Panc1 (cell line): ENCODE data around the gene TBRG1. TPM values are rescaled to one million over a fixed set of nuclear protein-coding genes. Genes with fewer than 3 reads are reported as not detected.
"Not testable (repeated sequence)": the region's sequence is repeated elsewhere in the genome, so short reads cannot be mapped to it uniquely, and the experiment has no call there.

Experiments
- ATAC-seq: fragments of 200-7000 bp; cut with Tn5 transposase; 2 replicates; pipeline ENCODE4 v1.9.1; 2020; ENCODE audit warnings: mild to moderate bottlenecking, moderate library complexity
- BruUV-seq: library from RNA; stranded (reverse); fragments of 400-500 nt; replicated peaks from 2 replicates; lab custom pipeline; 2021; lab: Mats Ljungman, UMichigan
- CTCF ChIA-PET: fragments of 300-600 bp; sonication (Branson Sonifier 250); formaldehyde crosslinking; loops from one replicate; lab custom pipeline; 2022; ENCODE audit warnings: antibody characterized with exemption; lab: Charles Lee
- POLR2A ChIA-PET: fragments of 300-600 bp; sonication (Branson Sonifier 250); formaldehyde crosslinking; loops from one replicate; lab custom pipeline; 2022; ENCODE audit warnings: antibody characterized with exemption; lab: Charles Lee
- DNase-seq: peaks from one replicate; pipeline ENCODE4 v3.0.0-alpha.2; 2010; ENCODE audit warnings: low read depth, low spot score
- H3K27ac ChIP-seq: 2 replicates; pipeline ENCODE4 v1.5.1; 2011; ENCODE audit warnings: mild to moderate bottlenecking, low read length, inconsistent platforms
- H3K27me3 ChIP-seq: fragments of 200-500 bp; sonication (Bioruptor generic); 2 replicates; pipeline ENCODE4 v1.6.0; 2014; ENCODE audit warnings: low read length, inconsistent platforms; ENCODE audit not compliant: control insufficient read depth, insufficient read depth
- H3K36me3 ChIP-seq: fragments of 200-500 bp; sonication (Bioruptor generic); 2 replicates; pipeline ENCODE4 v1.5.1; 2014; ENCODE audit warnings: inconsistent platforms, mild to moderate bottlenecking, low read length, moderate library complexity; ENCODE audit not compliant: control insufficient read depth, insufficient read depth
- H3K4me1 ChIP-seq: 2 replicates; pipeline ENCODE4 v1.5.1; 2011; ENCODE audit warnings: inconsistent platforms, mild to moderate bottlenecking, low read length, moderate library complexity; ENCODE audit not compliant: control insufficient read depth, insufficient read depth
- H3K4me3 ChIP-seq, 2 experiments: 2 replicates each; pipeline ENCODE4 v1.5.1; 2011 to 2012; ENCODE audit warnings: low read depth in 2 of 2, low read length in 2 of 2, mild to moderate bottlenecking in 2 of 2, inconsistent platforms in 1 of 2, moderate library complexity in 1 of 2
- H3K9me3 ChIP-seq: fragments of 200-500 bp; sonication (Bioruptor generic); 2 replicates; pipeline ENCODE4 v1.5.1; 2014; ENCODE audit warnings: low read depth, mild to moderate bottlenecking, inconsistent platforms, low read length, moderate library complexity; ENCODE audit not compliant: control insufficient read depth, insufficient read depth
- POLR2AphosphoS5 ChIP-seq: IDR thresholded peaks from 2 replicates; pipeline ENCODE4 v1.6.1; 2012; ENCODE audit warnings: mild to moderate bottlenecking, low read depth, low read length, moderate library complexity
- REST ChIP-seq, 2 experiments: IDR thresholded peaks; 2 replicates each; pipeline ENCODE4 v1.6.1; 2011 to 2012; ENCODE audit warnings: low read depth in 2 of 2, control low read depth in 1 of 2, low read length in 1 of 2, mild to moderate bottlenecking in 1 of 2, moderate library complexity in 1 of 2; ENCODE audit not compliant: insufficient read depth in 1 of 2
- SIN3A ChIP-seq: IDR thresholded peaks from 2 replicates; pipeline ENCODE4 v1.6.1; 2012; ENCODE audit warnings: low read depth, mild to moderate bottlenecking, low read length, moderate library complexity, borderline replicate concordance; ENCODE audit not compliant: insufficient read depth
- TCF7L2 ChIP-seq: IDR thresholded peaks from 2 replicates; pipeline ENCODE4 v1.6.1; 2011; ENCODE audit warnings: mild to moderate bottlenecking, low read depth, low read length, inconsistent platforms
- in situ Hi-C: cut with HindIII; loops from 2 replicates; pipeline ENCODE4 v1.10.0; 2016; ENCODE audit warnings: low sequenced_read_pairs, low pct_unique_long_range_greater_than_20kb
- intact Hi-C: fragments of 100-400 bp; cut with micrococcal nuclease; formaldehyde crosslinking; loops from one replicate; pipeline ENCODE4 v1.10.0; 2022; ENCODE audit not compliant: unreplicated experiment
- total RNA-seq: library from RNA; stranded (reverse); gene quantifications from one replicate; pipeline ENCODE4 v1.2.1, GENCODE V29; 2021; ENCODE audit not compliant: unreplicated experiment
- TF ChIP-seq, protein P1 (sequence below): fragments of 450-650 bp; IDR thresholded peaks from 2 replicates; pipeline ENCODE4 v1.5.1; 2017; ENCODE audit warnings: mild to moderate bottlenecking

Gene TBRG1
- total RNA-seq, 1 experiment from 2014 or later, result 35.0 TPM

GRCh38 chr11:124602193-124602592 is 20.5 kb upstream of the TBRG1 start:
- peak; percentile 68; the same call in 1 of the 2 replicates for ATAC-seq
- intact Hi-C loops, result no loop called here
- TF ChIP-seq REST (IDR thresholded peaks at IDR 0.05; ENCODE audit: insufficient read depth in 1 of 2, low read depth in 2 of 2, low read length in 1 of 2) (no peak), SIN3A (no peak), TCF7L2 (no peak), POLR2AphosphoS5 (no peak)
- TF ChIP-seq, protein P1, sequence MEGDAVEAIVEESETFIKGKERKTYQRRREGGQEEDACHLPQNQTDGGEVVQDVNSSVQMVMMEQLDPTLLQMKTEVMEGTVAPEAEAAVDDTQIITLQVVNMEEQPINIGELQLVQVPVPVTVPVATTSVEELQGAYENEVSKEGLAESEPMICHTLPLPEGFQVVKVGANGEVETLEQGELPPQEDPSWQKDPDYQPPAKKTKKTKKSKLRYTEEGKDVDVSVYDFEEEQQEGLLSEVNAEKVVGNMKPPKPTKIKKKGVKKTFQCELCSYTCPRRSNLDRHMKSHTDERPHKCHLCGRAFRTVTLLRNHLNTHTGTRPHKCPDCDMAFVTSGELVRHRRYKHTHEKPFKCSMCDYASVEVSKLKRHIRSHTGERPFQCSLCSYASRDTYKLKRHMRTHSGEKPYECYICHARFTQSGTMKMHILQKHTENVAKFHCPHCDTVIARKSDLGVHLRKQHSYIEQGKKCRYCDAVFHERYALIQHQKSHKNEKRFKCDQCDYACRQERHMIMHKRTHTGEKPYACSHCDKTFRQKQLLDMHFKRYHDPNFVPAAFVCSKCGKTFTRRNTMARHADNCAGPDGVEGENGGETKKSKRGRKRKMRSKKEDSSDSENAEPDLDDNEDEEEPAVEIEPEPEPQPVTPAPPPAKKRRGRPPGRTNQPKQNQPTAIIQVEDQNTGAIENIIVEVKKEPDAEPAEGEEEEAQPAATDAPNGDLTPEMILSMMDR, result no peak
- no peaks in the 10 kb centered on the region for H3K9me3 ChIP-seq
- no TSS peak for BruUV-seq
- no peaks in the 10 kb centered on the region for H3K4me1 ChIP-seq
- H3K27me3 ChIP-seq, result peaks cover under 1% of the 10 kb centered on the region
- in situ Hi-C loops, result no loop called here
- no peak overlapping the region for H3K4me3 ChIP-seq
- H3K36me3 ChIP-seq, result no peaks in the 10 kb centered on the region
- ChIA-PET CTCF (no interaction called here), POLR2A (no interaction called here)
- DNase-seq, result peak; percentile 71
- no peak overlapping the region for H3K27ac ChIP-seq

GRCh38 chr11:124602723-124603122 is 19.9 kb upstream of the TBRG1 start:
- H3K4me1 ChIP-seq, CTCF ChIA-PET, POLR2A ChIA-PET, H3K27ac ChIP-seq, H3K27me3 ChIP-seq, H3K9me3 ChIP-seq, intact Hi-C loops, DNase-seq, H3K4me3 ChIP-seq, in situ Hi-C loops, ATAC-seq, H3K36me3 ChIP-seq, BruUV-seq: not testable (repeated sequence)

GRCh38 chr11:124605719-124606118 is 16.9 kb upstream of the TBRG1 start:
- ATAC-seq (no peak), DNase-seq (no peak)
- no peaks in the 10 kb centered on the region for H3K4me1 ChIP-seq
- intact Hi-C loops (no loop called here), in situ Hi-C loops (no loop called here)
- no TSS peak for BruUV-seq
- H3K27me3 ChIP-seq, result no peaks in the 10 kb centered on the region
- no peaks in the 10 kb centered on the region for H3K9me3 ChIP-seq
- H3K27ac ChIP-seq, result no peak overlapping the region
- no peaks in the 10 kb centered on the region for H3K36me3 ChIP-seq
- H3K4me3 ChIP-seq, result no peak overlapping the region
- TF ChIP-seq SIN3A (no peak), REST (IDR thresholded peaks at IDR 0.05; ENCODE audit: insufficient read depth in 1 of 2, low read depth in 2 of 2, low read length in 1 of 2) (no peak), POLR2AphosphoS5 (no peak), TCF7L2 (no peak)
- TF ChIP-seq, protein P1, result no peak
- CTCF ChIA-PET, result no interaction called here
- POLR2A ChIA-PET, result no interaction called here
